DMS114 treated with DMSO at 0.1 percent for 48 hours (cell line): ENCODE measurements around the gene DAAM2.

Experiments
- DNase-seq: peaks from one replicate; lab custom pipeline; 2025; ENCODE audit not compliant: unreplicated experiment; lab: John Stamatoyannopoulos, UW

The DAAM2 gene

DNA sequence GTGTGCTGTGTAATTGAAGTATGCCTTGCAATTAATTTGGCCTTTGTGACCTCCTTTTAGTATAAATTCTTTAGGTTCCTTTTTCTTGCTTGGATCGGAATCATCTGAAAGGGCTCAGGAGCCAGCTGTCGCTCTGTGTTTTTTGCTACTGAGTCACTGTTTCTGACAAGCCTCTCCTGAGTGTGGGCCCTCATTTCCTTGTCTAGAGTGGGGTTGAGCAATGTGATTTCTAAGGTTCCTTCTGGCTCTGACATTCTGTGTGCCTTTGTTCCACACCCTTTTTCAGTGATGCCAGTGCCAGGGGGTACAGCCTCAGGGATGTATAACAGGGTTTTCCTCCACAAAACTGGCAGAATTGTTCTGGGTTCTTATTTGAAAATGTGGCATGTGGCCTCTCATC is 26.5 kb downstream of the DAAM2 start:
- no peak for DNase-seq

DNA sequence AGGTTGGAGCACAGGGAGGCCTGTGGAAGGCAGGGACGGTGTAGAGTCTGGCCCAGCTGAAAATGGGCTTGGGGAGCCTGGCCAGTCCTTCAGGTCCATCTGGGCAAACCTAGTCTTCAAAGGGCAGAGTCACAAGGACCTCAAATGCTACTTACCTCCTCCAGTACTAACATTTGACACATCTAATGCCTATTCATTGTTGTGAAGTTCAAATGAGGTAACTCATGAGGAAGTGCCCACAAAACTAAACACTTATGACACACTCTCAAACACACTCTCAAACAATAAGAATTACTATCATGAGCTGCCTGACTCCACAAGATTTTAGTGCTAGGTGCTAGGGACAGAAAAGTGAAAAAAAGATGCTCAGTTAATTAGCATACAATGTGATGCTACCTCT is 27.1 kb downstream of the DAAM2 start:
- no peak for DNase-seq

DNA sequence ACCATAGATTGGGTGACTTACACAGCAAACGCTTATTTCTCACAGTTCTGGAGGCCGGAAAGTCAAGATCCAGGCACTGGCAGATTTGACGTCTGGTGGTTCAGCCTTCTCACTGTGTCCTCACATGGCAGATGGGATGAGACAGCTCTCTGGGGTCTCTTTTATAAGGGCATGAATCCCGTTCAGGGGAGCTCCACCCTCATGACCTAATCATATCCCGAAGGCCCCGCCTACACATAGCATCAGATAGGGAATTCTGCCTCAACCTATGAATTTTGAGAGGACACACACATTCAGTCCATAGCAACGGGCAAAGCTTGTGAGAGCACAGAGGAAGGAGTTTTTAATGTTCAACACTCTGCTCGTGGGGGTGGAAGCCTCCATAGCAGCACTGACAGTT is 27.5 kb downstream of the DAAM2 start:
- no peak for DNase-seq

DNA sequence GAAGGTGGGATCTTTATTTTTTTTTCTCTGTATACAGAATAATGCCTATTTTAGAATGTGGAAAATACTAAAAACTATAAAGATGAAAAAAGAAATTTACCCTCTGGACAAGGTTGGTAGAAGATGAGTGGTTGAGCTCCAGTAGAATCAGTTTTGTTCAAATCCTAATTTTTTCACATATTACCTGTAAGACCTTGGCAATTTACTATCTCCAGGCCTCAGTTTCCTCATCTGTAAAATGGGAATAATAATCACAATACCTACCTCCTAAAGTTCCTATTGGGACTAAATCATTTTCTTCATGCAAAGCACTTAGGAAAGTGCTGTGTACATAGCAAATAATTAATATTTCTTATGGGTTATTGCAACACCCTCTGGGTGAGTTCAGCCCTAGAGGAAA is 28.4 kb downstream of the DAAM2 start:
- no peak for DNase-seq

DNA sequence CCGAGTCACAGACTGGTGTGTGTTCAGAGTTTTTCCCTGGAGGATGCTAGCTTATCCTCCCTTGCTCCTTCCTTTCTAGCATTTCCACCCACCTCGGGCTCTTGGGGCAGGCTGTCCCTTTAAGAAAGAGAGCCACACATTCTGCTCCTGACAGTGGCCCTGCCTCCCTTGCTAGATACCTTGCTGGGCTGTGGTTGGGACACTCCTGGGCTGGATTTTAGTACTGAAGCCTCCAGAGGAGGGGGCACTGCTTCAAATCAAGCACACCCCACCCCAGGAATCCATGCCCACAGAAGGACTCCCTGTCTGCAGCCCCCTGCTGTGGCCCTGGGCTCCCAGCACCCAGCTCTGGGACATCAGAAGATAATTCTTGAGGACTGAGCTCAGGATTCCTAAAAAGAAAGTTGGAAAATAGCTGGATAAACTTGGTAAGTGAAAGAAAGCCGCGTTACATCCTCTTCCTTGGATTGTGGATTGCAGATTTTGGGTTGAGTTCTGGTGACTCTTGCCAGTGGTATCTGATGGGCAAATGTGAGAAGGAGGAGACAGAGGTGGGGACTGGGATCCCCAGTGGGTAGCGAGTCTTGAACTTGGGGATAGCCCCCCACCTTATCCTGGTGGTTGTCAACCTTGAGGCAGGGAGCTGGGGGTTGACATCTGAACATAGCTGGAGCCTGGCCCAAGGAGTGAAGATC is 29.0 kb downstream of the DAAM2 start:
- DNase-seq, result no peak

DNA sequence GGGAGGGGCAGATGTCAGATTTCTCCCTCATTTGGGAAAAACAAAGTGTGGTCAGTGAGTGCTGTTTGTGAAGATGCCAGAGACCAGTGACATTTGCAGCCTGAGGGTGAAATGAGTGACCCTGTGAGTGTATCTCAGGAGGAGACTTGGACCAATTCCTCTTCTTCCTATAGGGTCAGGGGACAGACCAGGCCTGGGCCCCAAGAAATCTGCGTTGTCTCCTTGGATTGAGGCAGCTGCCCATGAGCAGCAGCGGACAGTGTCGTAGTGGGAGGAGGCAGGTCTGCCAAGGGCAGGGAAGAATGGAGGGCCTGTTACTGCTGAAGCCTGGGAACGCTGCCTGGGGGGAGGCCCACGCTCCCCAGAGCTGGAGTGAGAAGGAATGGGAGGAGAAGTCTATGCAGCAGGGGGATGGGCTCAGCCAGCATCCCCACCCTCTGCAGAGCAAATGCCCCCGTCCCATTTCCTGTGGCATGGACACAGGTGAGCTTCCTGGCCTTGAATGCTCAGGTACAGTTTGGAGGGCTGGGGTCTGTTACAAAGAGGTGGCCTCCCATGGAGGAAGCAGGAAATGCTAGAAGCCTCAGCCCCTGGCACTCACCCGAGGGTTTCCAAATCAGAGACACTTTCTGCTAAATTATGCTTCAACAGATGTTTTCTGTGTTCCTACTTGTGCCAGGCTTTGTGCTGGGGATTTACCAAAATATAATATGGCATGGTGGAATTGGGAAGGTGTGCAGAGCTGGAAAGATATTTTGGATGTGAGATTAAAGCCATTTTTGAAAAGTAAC is 29.8 kb downstream of the DAAM2 start:
- DNase-seq, result no peak

DNA sequence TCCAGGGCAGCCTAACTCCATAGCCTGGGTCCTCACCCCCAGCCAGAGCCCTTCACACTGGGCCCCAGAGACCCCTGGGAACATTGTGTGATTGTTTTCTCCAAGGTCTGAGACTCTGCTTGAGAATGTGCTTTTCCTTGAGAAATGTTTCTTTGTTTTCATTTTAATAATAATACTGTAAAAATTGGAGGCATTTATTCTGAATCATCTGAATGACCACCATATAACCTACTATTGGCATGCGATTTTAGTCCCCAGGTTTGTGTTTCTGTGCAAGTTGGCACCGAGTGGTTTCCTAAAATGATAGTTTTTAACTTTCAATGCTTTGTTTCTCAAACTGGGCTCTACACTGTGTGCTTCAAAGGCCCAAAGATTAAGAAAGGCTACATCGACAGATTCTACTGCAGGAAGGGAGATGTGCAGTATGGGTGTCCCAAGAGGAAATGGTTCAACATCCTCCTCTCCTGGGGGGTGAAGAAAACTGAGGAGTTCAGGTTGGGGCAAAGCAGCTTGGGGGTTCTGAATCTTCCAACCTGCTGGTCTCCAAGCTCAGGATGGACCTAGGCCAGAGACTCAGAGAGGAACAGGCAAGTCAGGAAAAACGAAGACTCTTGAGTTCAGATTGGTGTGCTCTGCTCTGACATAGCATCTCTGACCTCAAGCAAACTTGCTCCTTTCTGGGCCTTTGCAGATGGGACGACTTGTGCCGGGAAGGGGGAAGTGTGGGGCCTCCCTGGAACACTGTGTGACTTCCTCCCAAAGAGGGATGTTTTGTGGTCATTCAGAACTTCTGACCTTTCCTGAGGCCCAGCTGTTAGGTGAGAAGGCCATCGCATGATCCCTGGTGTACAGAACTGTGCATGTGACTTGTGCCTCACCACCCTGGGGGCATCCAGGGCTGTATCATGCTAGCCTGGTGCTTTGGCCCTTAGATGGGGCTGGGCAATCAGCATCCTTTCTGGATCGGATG is 31.0 kb downstream of the DAAM2 start:
- DNase-seq, result no peak

DNA sequence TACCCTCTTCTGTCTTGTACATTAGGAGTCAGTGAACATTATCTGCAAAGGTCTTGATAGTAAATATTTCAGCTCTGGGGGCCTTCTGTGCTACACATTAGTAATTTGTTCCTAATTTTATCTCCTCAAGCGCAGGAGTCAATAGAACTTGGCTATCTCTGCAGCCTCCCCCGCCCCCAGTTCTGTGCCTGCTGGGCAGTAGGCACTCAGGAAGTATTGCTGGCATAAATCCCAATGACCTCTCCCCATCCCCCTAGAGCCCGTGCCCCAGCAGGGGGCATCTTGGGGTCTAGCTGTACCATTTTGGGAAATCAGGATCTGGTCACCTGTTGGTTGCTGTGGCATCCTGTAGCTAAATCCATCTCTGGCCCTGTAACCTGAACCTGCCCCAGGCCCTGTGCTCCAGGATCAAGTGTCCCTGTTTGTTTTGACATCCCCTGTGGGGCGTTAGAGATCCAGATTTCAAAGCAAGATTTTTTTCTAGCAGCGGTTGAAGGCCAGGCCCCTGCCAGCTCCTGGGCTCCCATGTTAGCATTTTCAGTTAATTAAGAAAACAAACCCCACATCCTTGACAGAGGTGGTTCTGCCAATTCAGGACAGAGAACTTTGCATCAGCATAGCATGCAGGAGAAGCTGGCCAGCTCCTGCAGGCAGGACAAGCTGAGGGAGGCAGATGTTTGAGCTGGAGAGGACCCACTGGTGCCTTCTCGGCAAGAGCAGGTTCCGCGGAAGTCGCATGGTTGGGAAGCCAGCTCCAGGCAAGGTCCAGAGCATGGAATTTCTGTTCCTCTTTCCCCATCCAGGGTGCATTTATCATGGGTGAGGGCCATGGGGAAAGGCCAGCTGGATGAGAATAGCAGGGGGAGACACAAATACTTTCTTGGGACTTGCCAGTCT is 32.1 kb downstream of the DAAM2 start:
- no peak for DNase-seq

DNA sequence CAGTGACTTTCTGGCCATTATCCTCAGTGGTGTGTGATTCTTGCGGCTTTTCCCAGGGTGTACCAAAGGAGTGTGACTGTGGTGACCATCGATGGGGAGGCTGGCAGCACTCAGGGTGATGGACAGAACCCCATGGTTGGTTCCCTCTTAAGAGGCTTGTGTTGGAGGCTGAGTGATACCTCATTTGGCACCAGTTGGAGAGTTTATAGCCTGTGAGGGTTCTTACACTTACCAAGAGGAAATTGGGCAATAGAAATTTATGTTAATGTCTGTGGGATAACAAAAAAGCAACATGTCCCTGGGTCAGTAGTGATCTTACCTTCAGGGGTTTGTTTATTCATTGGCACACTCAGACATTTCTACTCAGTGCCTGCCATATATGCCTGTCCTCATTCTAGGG is 37.2 kb downstream of the DAAM2 start:
- no peak for DNase-seq

DNA sequence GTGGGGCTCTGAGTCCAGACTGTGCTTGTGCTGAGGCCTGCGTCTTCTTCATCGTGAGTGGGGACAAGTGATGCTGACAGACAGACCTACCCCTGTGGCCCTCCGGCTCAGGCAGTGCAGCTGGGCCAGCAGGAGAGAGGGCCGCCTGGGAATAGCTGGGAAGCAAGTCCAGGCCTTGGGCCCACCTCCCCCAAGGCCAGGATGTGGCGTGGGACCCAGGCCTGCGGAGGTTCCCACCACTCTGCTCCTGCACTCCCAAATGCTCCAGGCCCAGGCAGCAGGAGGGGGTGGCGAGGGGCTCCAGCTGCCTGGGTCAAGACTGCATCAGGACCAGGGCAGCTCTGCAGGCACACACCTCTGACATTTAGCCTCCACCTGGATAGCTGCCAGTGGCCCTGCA is 38.3 kb downstream of the DAAM2 start:
- DNase-seq, result no peak

DNA sequence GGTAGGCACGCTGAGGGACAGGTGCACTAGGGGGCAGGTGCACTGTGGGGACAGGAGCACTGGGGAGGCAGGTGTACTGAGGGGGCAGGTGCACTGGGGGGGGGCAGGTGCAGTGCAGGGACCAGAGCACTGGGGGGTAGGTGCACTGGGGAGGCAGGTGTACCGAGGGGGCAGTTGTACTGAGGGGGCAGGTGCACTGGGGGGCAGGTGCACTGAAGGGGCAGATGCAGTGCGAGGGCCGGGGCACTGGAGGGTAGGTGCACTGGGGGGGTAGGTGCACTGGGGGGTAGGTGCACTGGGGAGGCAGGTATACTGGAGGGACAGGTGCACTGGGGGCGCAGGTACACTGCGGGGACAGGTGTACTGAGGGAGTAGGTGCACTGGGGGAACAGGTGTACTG is 39.5 kb downstream of the DAAM2 start:
- no peak for DNase-seq

DNA sequence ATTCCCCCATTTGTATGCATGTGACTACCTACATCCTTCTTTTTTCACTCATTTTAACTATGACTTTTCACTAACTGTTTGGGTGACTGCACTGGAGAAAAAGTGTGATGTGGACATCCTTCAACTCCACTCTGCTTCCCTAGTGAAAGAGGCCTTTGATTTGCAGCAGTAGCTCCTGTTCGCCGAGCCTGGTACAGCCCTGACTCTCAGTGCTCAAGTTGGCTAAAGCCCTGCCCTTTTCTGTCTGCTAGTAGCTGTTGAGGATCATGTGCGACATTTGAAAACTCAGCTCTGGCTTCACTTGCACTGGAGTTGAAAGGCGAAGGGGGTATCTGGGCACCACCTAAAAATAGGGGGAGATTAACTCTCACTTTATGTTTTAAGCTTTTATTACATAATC is 42.1 kb downstream of the DAAM2 start:
- no peak for DNase-seq

DNA sequence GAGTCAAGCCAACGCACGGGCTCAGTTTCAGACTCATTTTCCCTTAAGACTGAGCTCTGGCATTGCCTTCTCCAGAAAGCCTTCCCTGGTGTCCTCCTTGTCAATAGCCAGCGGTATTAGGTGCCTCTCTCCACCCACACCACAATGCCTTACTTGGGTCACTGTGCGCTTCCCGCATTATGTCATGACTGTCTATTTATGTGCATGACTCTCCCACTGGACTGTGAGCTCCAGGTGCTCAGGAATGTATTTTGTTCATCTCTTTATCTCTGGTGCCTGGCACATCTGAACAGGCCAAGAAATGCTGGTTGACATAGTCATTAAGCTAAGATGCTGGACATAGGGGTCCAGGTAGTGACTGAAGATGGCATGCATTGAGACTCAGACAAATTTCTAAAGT is 42.7 kb downstream of the DAAM2 start:
- no peak for DNase-seq

DNA sequence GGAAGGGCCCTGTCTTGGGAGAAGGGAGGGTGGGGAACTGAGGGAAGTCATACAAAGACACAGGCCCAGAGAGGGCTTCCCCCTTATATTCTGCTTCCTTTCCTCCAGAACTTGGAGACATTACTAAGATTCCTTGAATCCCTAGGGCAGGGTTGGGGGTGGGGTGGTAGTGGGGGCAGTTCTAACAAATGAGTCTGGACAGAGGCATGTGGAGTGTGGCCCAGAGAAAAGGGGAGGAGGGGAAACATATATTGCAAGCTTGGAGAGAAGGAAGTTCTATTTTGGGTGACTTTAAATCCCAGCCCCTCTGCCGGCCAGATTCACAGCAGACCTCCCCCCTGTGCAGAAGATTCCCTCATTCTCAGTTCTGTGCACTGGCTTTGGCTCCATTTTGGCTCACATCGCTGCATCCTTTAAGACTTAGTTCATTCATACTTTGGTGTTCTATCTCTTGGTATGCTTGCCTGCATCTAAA is 43.7 kb downstream of the DAAM2 start:
- DNase-seq, result no peak

DNA sequence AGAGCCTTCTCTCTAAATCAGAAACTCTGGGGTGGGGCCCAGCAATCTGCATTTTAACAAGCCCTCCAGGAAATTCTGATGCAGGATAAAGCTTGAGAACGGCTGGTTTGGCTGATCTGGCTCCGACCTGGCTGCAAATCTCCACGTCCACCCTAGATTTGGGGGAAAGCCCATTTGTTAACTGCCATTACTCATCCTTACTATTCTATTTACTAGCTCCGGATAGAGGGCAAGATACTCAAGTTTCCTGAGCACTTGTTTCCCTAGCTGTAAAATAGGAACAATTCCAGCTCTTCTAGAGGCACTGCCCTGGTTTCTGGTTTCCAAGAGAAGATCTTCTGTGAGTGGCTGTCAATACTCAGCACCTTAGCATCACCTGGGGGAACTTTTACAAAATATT is 44.4 kb downstream of the DAAM2 start:
- DNase-seq, result no peak

DNA sequence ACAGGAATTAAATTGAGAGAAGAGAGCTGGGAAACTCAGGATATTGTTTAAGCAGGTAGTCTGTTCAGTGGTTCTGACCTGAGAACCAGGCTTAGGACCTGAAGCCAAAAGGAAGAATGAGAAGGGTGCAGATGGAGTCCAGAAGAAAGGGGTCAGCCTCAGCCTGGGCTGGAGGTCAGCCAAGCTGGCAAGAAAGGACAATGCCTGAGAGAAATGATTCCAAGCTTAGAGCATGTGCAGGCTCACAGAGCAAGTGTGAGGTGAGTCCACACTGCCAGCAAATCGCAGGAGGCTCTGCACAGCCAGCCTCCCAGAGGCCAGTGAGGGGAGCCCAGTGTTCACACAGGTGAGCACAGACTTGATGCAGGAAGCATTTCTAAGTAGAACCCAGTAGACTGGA is 47.3 kb downstream of the DAAM2 start:
- DNase-seq, result no peak

DNA sequence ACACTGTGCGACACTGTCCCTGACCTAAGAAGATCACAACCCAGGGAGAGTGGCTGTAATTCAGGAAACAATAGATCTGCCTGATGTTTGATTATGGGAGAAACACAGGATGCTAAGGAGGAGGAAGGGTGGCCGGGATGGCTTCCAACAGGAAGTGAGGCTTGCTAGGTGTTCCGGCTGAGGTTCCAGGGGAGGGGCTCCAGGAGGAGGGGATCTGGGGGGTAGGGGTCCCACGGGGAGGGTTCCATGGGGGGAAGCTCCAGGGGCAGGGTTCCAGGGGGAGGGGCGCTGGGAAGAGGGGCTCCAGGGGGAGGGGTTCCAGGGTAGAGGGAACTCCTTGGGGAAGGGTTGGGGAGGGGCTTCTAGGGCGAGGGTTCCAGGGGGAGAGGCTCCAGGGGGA is 48.6 kb downstream of the DAAM2 start:
- DNase-seq, result no peak

DNA sequence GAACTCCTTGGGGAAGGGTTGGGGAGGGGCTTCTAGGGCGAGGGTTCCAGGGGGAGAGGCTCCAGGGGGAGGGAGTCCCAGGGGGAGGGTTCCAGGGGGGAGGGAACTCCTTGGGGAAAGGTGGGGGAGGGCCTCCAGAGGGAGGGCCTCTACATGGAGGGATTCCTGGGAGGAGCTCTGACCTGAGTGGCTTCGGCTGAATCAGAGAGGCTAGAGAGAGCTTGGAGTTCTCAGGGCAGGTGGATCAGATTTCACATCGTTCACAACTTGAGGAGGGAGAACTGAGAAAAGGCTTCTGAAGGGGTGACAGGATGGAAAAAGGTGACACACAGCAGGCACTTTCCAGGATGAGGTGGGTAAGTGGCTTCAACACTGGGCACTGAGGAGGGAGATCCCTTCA is 49.1 kb downstream of the DAAM2 start:
- DNase-seq, result no peak

DNA sequence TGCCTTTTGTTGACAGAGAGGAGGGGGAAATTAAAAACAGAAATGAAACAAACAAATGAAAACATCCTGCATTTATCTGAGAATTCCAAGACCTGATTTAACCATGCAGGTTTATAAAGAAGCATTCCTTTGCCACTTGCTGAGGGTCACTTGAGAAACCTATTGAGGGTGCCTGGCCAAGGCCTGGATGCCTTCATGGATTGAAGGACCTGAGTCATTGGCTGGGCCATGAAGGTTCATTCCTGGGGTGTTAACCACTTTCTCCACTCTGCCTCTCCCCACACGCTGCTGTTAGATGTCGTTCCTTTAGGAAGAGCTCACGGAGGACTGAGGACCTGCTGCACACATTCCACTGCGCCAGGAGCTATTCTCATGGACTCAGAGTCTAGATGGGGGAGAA is 49.7 kb downstream of the DAAM2 start:
- no peak for DNase-seq

DNA sequence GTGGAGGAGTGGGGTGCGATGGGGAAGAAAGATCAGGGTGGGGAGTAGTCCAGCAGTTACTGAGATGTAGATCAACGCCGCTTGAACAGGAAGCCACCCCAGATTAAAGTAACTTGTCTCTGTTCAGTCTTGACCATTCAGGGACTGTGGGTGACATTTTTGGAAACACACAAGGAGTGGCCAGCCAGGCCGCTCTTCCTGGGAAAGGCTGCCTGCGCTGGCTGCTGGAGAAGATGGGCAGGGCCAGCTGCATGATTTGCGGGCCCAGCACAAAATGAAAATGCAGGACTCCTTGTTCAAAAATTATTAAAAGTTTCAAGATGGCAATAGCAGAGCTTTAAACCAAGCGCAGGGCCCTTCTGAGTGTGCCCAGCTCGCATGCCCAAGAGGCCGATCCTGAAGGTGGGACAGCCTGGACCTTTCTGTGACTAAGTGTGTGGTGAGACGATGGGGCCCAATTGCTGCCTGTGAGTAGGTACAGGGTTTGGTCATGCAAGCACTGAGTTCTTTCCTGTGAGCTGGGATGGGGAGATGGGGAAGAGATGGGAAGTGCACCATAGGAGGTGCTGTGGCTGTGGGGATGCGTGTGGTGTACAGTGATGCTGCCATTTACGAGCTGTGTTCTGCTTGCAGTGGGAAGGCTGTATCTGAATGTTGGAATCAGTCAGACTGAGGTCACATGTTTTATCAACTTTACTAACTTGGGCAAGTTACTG is 51.3 kb downstream of the DAAM2 start:
- no peak for DNase-seq
